ENCODE data around the gene IFNAR1. TPM values are rescaled to one million over a fixed set of nuclear protein-coding genes. Genes with fewer than 3 reads are reported as not detected.

Gene IFNAR1
- 20.4 and 20.7 TPM in 2 replicates for total RNA-seq

GRCh38 chr21:33324291-33325221 lies at the start of gene IFNAR1:
IFNAR1 (plus strand) TSS chr21:33324970; CDS start chr21:33325056, 86 bp downstream.
- Mint-ChIP-seq H3K4me1 (ENCODE audit: low read depth) (peaks cover 23% of the 10 kb centered on the region), H3K27ac (no peak within 1 kb of the TSS), H3K36me3 (ENCODE audit: low read depth) (peaks cover 4% of the 10 kb centered on the region), H3K4me3 (no peak within 1 kb of the TSS), H3K9me3 (no peaks in the 10 kb centered on the region), H3K27me3 (ENCODE audit: insufficient read depth) (peaks cover 6% of the 10 kb centered on the region)
- DNase-seq (ENCODE audit: low spot score), result peak; percentile 98
- intact Hi-C loops (cut with micrococcal nuclease), result loop anchor here (1.0 to 2.0 kb wide), 11 partner anchors 37 to 552 kb away; partner anchors contain the start of genes IFNGR2, IL10RB and ITSN1

- Mint-ChIP-seq H3K9me3 (peaks cover 3% of the 10 kb centered on the region), H3K4me1 (ENCODE audit: low read depth) (peaks cover 2% of the 10 kb centered on the region), H3K4me3 (no peak overlapping the region), H3K27me3 (ENCODE audit: insufficient read depth) (no peaks in the 10 kb centered on the region), H3K36me3 (ENCODE audit: low read depth) (peaks cover 42% of the 10 kb centered on the region), H3K27ac (no peak overlapping the region)
- intact Hi-C loops (cut with micrococcal nuclease), result no loop called here
- DNase-seq (ENCODE audit: low spot score), result no peak
Observed at GRCh38 chr21:33278721-33279120, 46.0 kb upstream of the IFNAR1 start.

DNA sequence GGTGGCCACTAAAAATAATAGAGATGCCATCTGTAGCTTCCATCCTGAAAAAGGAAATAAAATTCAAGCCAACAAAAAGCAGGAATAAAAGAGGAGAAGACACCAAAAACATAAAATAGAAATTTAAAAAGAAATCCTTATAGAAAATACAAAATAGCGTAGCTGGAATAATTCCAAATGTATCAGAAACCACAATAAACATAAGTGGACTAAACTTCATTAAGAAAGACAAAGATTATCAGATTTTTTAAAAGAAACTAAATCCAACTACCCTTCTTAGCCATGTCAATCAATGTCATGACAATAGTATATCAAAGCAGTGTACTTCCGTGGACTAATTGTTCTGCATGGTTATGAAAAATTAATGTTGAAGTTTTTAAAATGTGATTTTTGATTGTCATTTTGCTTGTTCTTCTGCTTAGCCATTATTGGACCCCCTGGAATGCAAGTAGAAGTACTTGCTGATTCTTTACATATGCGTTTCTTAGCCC lies 45.4 kb upstream of the IFNAR1 start:
- intact Hi-C loops (cut with micrococcal nuclease), result no loop called here
- peaks cover 3% of the 10 kb centered on the region for H3K9me3 Mint-ChIP-seq
- no peak for DNase-seq (ENCODE audit: low spot score)
- H3K27me3 Mint-ChIP-seq (ENCODE audit: insufficient read depth), result no peaks in the 10 kb centered on the region
- H3K4me3 Mint-ChIP-seq, result no peak overlapping the region
- peaks cover 43% of the 10 kb centered on the region for H3K36me3 Mint-ChIP-seq (ENCODE audit: low read depth)
- H3K4me1 Mint-ChIP-seq (ENCODE audit: low read depth), result no peaks in the 10 kb centered on the region
- no peak overlapping the region for H3K27ac Mint-ChIP-seq

DNA sequence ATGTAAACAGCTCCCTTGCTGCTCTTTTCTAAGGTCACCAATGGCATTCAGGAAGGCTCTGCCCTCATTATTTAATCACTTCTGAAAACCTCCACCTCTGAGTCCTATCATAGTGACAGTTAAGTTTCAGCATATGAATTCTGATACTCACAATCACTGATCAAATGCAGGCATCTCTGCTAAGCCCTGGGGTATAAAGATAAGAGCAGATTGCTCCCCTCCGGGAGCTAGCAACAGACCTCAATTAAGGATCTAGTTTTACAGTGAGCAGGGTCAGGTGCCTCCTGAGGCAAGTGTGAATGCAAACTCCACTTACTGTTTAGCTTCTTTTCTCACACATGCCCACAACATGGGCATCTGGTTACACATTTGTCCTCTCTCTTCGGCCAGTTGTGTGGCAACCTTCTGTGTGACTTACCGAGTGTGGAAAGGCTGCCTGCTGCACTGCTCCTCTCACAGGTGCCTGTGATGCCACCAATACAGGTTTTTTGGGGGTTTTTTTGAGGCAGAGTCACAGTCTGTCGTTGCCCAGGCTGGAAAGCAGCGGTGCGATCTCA lies 43.6 kb upstream of the IFNAR1 start:
- no peak overlapping the region for H3K27ac Mint-ChIP-seq
- DNase-seq (ENCODE audit: low spot score), result no peak
- intact Hi-C loops (cut with micrococcal nuclease), result no loop called here
- H3K27me3 Mint-ChIP-seq (ENCODE audit: insufficient read depth), result no peaks in the 10 kb centered on the region
- peaks cover 3% of the 10 kb centered on the region for H3K9me3 Mint-ChIP-seq
- no peak overlapping the region for H3K4me3 Mint-ChIP-seq
- H3K36me3 Mint-ChIP-seq (ENCODE audit: low read depth), result peaks cover 43% of the 10 kb centered on the region
- H3K4me1 Mint-ChIP-seq (ENCODE audit: low read depth), result no peaks in the 10 kb centered on the region

DNA sequence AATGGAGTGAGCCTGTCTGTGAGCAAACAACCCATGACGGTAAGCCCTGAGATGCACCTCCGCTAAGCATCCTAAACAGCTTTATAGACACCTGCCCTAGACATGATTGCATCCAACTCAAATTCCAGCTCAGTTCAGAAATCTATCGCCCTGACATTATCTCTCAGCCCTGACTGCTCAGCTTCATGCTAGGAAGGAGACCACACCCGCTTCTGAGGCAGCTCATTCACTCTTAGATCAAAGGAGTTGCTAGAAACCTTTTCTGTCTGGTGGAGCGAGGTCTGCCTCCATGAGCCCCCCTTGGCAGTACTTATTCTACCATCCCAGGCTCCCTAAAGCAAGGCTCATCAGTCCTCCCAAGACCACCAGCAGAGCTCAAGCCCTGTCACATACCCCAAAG lies 41.6 kb upstream of the IFNAR1 start:
- H3K4me1 Mint-ChIP-seq (ENCODE audit: low read depth), result no peaks in the 10 kb centered on the region
- H3K4me3 Mint-ChIP-seq, result no peak overlapping the region
- no peak for DNase-seq (ENCODE audit: low spot score)
- peaks cover 38% of the 10 kb centered on the region for H3K36me3 Mint-ChIP-seq (ENCODE audit: low read depth)
- peaks cover 3% of the 10 kb centered on the region for H3K9me3 Mint-ChIP-seq
- no peak overlapping the region for H3K27ac Mint-ChIP-seq
- intact Hi-C loops (cut with micrococcal nuclease), result no loop called here
- no peaks in the 10 kb centered on the region for H3K27me3 Mint-ChIP-seq (ENCODE audit: insufficient read depth)

GRCh38 chr21:33286076-33286475 lies 38.7 kb upstream of the IFNAR1 start:
- Mint-ChIP-seq H3K9me3 (no peaks in the 10 kb centered on the region), H3K4me3 (no peak overlapping the region), H3K36me3 (ENCODE audit: low read depth) (peaks cover 29% of the 10 kb centered on the region), H3K27ac (no peak overlapping the region), H3K4me1 (ENCODE audit: low read depth) (no peaks in the 10 kb centered on the region), H3K27me3 (ENCODE audit: insufficient read depth) (no peaks in the 10 kb centered on the region)
- no peak for DNase-seq (ENCODE audit: low spot score)
- intact Hi-C loops (cut with micrococcal nuclease), result no loop called here

GRCh38 chr21:33286600-33287456 lies 37.9 kb upstream of the IFNAR1 start:
- H3K27ac Mint-ChIP-seq, result no peak overlapping the region
- no peaks in the 10 kb centered on the region for H3K27me3 Mint-ChIP-seq (ENCODE audit: insufficient read depth)
- DNase-seq (ENCODE audit: low spot score), result no peak
- intact Hi-C loops (cut with micrococcal nuclease), result no loop called here
- no peaks in the 10 kb centered on the region for H3K4me1 Mint-ChIP-seq (ENCODE audit: low read depth)
- H3K9me3 Mint-ChIP-seq, result no peaks in the 10 kb centered on the region
- H3K36me3 Mint-ChIP-seq (ENCODE audit: low read depth), result peaks cover 26% of the 10 kb centered on the region
- no peak overlapping the region for H3K4me3 Mint-ChIP-seq

DNA sequence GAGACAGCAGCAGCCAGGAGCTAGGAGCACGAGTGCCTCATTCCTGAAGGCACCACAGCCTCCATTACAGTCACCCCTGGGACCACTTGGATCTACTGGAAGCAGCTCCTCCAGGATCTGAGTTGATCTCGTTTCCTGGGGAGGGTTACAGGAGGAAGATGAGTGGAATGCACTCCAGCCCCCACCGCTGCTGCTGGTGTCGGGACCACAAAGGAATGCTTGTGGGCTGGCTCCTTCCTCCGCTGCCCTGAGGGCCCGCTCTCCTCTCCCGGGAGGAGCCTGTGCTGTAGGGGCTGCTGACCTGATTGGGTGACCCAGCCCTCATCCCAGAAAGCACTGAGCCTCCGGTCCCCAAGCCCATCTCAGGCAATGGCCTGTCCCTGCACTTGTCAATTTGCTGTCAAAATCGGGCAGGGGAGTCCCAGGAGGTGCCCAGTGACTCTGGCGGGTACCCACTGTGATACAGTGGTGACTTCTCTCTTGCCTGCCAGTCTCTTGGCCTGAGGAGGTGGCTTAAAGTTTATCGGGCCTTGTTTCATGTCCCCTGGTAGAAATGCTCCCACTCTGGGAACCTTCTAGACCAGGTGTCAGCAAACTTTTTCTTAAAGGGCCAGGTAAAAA lies 35.5 kb upstream of the IFNAR1 start:
- H3K36me3 Mint-ChIP-seq (ENCODE audit: low read depth), result peaks cover 34% of the 10 kb centered on the region
- DNase-seq (ENCODE audit: low spot score), result no peak
- no peak overlapping the region for H3K4me3 Mint-ChIP-seq
- H3K4me1 Mint-ChIP-seq (ENCODE audit: low read depth), result peaks cover 5% of the 10 kb centered on the region
- intact Hi-C loops (cut with micrococcal nuclease), result no loop called here
- no peaks in the 10 kb centered on the region for H3K9me3 Mint-ChIP-seq
- H3K27ac Mint-ChIP-seq, result no peak overlapping the region
- no peaks in the 10 kb centered on the region for H3K27me3 Mint-ChIP-seq (ENCODE audit: insufficient read depth)

GRCh38 chr21:33290441-33290840 lies 34.3 kb upstream of the IFNAR1 start:
- Mint-ChIP-seq H3K4me1 (ENCODE audit: low read depth) (peaks cover 5% of the 10 kb centered on the region), H3K27ac (no peak overlapping the region), H3K4me3 (no peak overlapping the region), H3K9me3 (no peaks in the 10 kb centered on the region), H3K36me3 (ENCODE audit: low read depth) (peaks cover 35% of the 10 kb centered on the region), H3K27me3 (ENCODE audit: insufficient read depth) (no peaks in the 10 kb centered on the region)
- intact Hi-C loops (cut with micrococcal nuclease), result no loop called here
- no peak for DNase-seq (ENCODE audit: low spot score)

- peaks cover 5% of the 10 kb centered on the region for H3K4me1 Mint-ChIP-seq (ENCODE audit: low read depth)
- DNase-seq (ENCODE audit: low spot score), result no peak
- H3K36me3 Mint-ChIP-seq (ENCODE audit: low read depth), result peaks cover 36% of the 10 kb centered on the region
- no peaks in the 10 kb centered on the region for H3K9me3 Mint-ChIP-seq
- H3K27me3 Mint-ChIP-seq (ENCODE audit: insufficient read depth), result no peaks in the 10 kb centered on the region
- no peak overlapping the region for H3K4me3 Mint-ChIP-seq
- intact Hi-C loops (cut with micrococcal nuclease), result no loop called here
- no peak overlapping the region for H3K27ac Mint-ChIP-seq
Observed at GRCh38 chr21:33291686-33292085, 33.1 kb upstream of the IFNAR1 start.

DNA sequence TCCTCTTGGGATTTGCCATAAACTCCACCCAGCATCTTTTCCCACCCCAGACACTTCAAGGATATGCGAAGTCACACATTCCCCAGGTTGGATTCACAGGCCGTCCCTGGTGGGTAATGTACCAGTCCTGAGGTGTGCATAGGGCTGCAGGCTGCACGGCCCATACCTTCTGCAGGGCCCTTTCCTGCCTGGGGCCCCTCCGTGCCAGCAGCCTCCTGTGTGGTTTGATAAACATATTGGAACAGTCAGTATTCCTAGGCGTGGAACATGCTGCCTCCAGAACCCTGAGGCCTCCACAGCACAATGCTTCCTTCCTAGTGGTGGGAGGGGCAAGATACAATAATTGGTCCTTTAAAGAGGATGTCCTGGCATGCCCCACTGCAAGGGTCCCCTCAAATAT lies 32.0 kb upstream of the IFNAR1 start:
- Mint-ChIP-seq H3K27me3 (ENCODE audit: insufficient read depth) (no peaks in the 10 kb centered on the region), H3K9me3 (no peaks in the 10 kb centered on the region), H3K36me3 (ENCODE audit: low read depth) (peaks cover 43% of the 10 kb centered on the region), H3K4me3 (no peak overlapping the region), H3K27ac (no peak overlapping the region), H3K4me1 (ENCODE audit: low read depth) (peaks cover 9% of the 10 kb centered on the region)
- no peak for DNase-seq (ENCODE audit: low spot score)
- intact Hi-C loops (cut with micrococcal nuclease), result no loop called here

- Mint-ChIP-seq H3K4me1 (ENCODE audit: low read depth) (peaks cover 13% of the 10 kb centered on the region), H3K4me3 (no peak overlapping the region), H3K27me3 (ENCODE audit: insufficient read depth) (no peaks in the 10 kb centered on the region), H3K9me3 (peaks cover 3% of the 10 kb centered on the region), H3K27ac (no peak overlapping the region), H3K36me3 (ENCODE audit: low read depth) (peaks cover 44% of the 10 kb centered on the region)
- DNase-seq (ENCODE audit: low spot score), result no peak
- intact Hi-C loops (cut with micrococcal nuclease), result no loop called here
Observed at GRCh38 chr21:33293136-33293535, 31.6 kb upstream of the IFNAR1 start.
